K562 (cell line): ENCODE data around the gene SRCAP. TPM values are rescaled to one million over a fixed set of nuclear protein-coding genes. Genes with fewer than 3 reads are reported as not detected.
A peak's percentile ranks its signal among the peaks of the same experiment; 100 is the strongest.

Source experiments
- ATAC-seq: fragments of 200-7000 bp; cut with Tn5 transposase; 3 replicates; pipeline ENCODE4 v1.9.1; 2020; ENCODE audit warnings: moderate library complexity
- BruUV-seq: library from RNA; stranded (reverse); fragments of 400-500 nt; replicated peaks from 2 replicates; lab custom pipeline; 2021; lab: Mats Ljungman, UMichigan
- CTCF ChIA-PET: fragments of 300-600 bp; formaldehyde crosslinking; extraction: SDS; loops from one replicate; lab custom pipeline; 2021; ENCODE audit warnings: low intra/inter-chr PET ratio; lab: Yijun Ruan, JAX
- POLR2A ChIA-PET: fragments of 300-600, 350-650 bp; sonication (Branson Sonifier 250); formaldehyde crosslinking; extraction: SDS; loops from one replicate; lab custom pipeline; 2021; ENCODE audit warnings: antibody characterized with exemption, inconsistent platforms; lab: Yijun Ruan, JAX
- DNase-seq, 4 experiments: peaks; one replicate each; pipeline versions ENCODE4 v3.0.0 to v3.0.0-alpha.2; 2011 to 2018; ENCODE audit warnings: low spot score in 3 of 4, mixed read lengths in 3 of 4; ENCODE audit errors: extremely low read depth in 1 of 4
- FAIRE-seq: peaks from 2 replicates; lab custom pipeline; 2011; peaks lifted over from hg19 to GRCh38; lab: Jason Lieb, UNC
- H2AFZ ChIP-seq: 2 replicates; pipeline ENCODE4 v1.6.0; 2011; ENCODE audit warnings: low read depth, low read length, control low read depth, inconsistent platforms
- H3K27ac ChIP-seq: fragments of 200-600 bp; 3 replicates; pipeline ENCODE4 v1.8.0; 2011; ENCODE audit warnings: low read depth, mild to moderate bottlenecking, control low read depth, inconsistent platforms, low read length, moderate library complexity, mixed read lengths; ENCODE audit errors: extremely low read depth
- H3K27me3 ChIP-seq, 2 experiments: fragments of 300-600 bp in 1 of 2; 2 replicates in 1 of 2; 3 replicates in 1 of 2; pipeline versions ENCODE4 v1.6.0 to v1.8.0; 2011; ENCODE audit warnings: inconsistent platforms in 2 of 2, low read length in 2 of 2, mild to moderate bottlenecking in 1 of 2, mixed read lengths in 1 of 2, moderate library complexity in 1 of 2; ENCODE audit not compliant: control insufficient read depth in 2 of 2, insufficient read depth in 2 of 2
- H3K36me3 ChIP-seq: fragments of 300-600 bp; 3 replicates; pipeline ENCODE4 v1.8.0; 2011; ENCODE audit warnings: mild to moderate bottlenecking, low read length, inconsistent platforms; ENCODE audit not compliant: control insufficient read depth, insufficient read depth
- H3K4me1 ChIP-seq, 2 experiments: fragments of 200-600 bp in 1 of 2; replicated peaks in 1 of 2; 2 replicates in 1 of 2; 3 replicates in 1 of 2; pipeline versions ENCODE4 v1.5.1 to v1.8.0; 2011; ENCODE audit warnings: inconsistent platforms in 2 of 2, low read length in 2 of 2, mild to moderate bottlenecking in 1 of 2, mixed read lengths in 1 of 2, moderate library complexity in 1 of 2; ENCODE audit not compliant: control insufficient read depth in 2 of 2, insufficient read depth in 2 of 2
- H3K4me2 ChIP-seq: 2 replicates; pipeline ENCODE4 v1.6.1; 2011; ENCODE audit warnings: low read length, control low read depth, inconsistent platforms, mixed read lengths; ENCODE audit not compliant: insufficient read depth
- H3K4me3 ChIP-seq: fragments of 200-600 bp; sonication (generic), shearing (Covaris generic); 2 replicates; pipeline ENCODE4 v1.5.1; 2016; ENCODE audit warnings: control low read depth, inconsistent platforms
- H3K79me2 ChIP-seq: fragments of 200-600 bp; 3 replicates; pipeline ENCODE4 v1.8.0; 2011; ENCODE audit warnings: low read length, inconsistent platforms; ENCODE audit not compliant: control insufficient read depth, insufficient read depth
- H3K9ac ChIP-seq, 2 experiments: 2 replicates each; pipeline versions ENCODE4 v1.6.0 to v1.6.1; 2011; ENCODE audit warnings: low read depth in 2 of 2, low read length in 2 of 2, control low read depth in 1 of 2, inconsistent platforms in 1 of 2, mild to moderate bottlenecking in 1 of 2, mixed read lengths in 1 of 2; ENCODE audit not compliant: insufficient read depth in 1 of 2
- H3K9me1 ChIP-seq: one replicate; pipeline ENCODE4 v1.6.0; 2011; ENCODE audit warnings: inconsistent platforms, mild to moderate bottlenecking, low read length, moderate library complexity; ENCODE audit not compliant: control insufficient read depth, insufficient read depth
- H3K9me3 ChIP-seq: replicated peaks from 2 replicates; pipeline ENCODE4 v1.5.1; 2011; ENCODE audit warnings: low read depth, low read length, inconsistent platforms; ENCODE audit not compliant: control insufficient read depth, insufficient read depth
- H4K20me1 ChIP-seq: replicated peaks from 2 replicates; pipeline ENCODE4 v1.6.1; 2011; ENCODE audit warnings: low read length, inconsistent platforms, mixed read lengths; ENCODE audit not compliant: control insufficient read depth, insufficient read depth
- RBFOX2 ChIP-seq: fragments of 200-400 bp; formaldehyde crosslinking; IDR thresholded peaks from 2 replicates; pipeline ENCODE4 v1.6.1; 2017; ENCODE audit warnings: low read depth, mild to moderate bottlenecking, low read length, moderate library complexity
- SRF ChIP-seq, 2 experiments: fragments of 250-450, 450-650 bp in 1 of 2; sonication (Bioruptor Pico) in 1 of 2; sonication (generic) in 1 of 2; formaldehyde crosslinking; IDR thresholded peaks; 2 replicates each; pipeline versions ENCODE4 v1.5.0 to v1.5.1; 2020 to 2022; ENCODE audit warnings: mild to moderate bottlenecking in 1 of 2, missing genetic modification reagents in 1 of 2
- ZNF239 ChIP-seq: fragments of 250-450 bp; sonication (Bioruptor Pico); IDR thresholded peaks from 2 replicates; pipeline ENCODE4 v1.4.0; 2020; ENCODE audit warnings: mild to moderate bottlenecking
- WGBS: fragments of 100-300 bp; shearing (Covaris generic); methylation state at CpG from one replicate; pipeline ENCODE4 v1.1.6; 2016; ENCODE audit warnings: low coverage, mixed read lengths; ENCODE audit not compliant: insufficient coverage; ENCODE audit errors: missing lambda C conversion rate; 5-methylcytosine and 5-hydroxymethylcytosine counted together
- in situ Hi-C: fragments of 300-500 bp; cut with MboI; formaldehyde crosslinking; loops from 4 replicates; pipeline ENCODE4 v1.15.0; 2018; ENCODE audit warnings: inconsistent platforms, mixed read lengths
- intact Hi-C: fragments of 100-400 bp; cut with micrococcal nuclease; formaldehyde crosslinking; loops from 2 replicates; pipeline ENCODE4 v1.14.2; 2022
- polyA plus RNA-seq, 8 experiments: library from polyadenylated mRNA; depleted of rRNA in 4 of 8; stranded (reverse) in 5 of 8; unstranded in 3 of 8; fragments of >200 nt; fragmentation: Nextera tagmentation in 2 of 8; fragmentation: Illumina TruSeq in 1 of 8; extraction: Ambion mirVana in 2 of 8; extraction: Trizol in 1 of 8; gene quantifications; 2 replicates each; pipeline versions ENCODE4 v1.2.1 to v1.2.3, GENCODE V29; 2011 to 2014; ENCODE audit warnings: inconsistent platforms in 1 of 8, missing spikeins in 1 of 8
- total RNA-seq, 7 experiments: library from RNA; depleted of rRNA in 6 of 7; stranded (reverse); fragments of >200 nt in 6 of 7; fragmentation: Illumina TruSeq in 2 of 7; extraction: Trizol in 2 of 7; gene quantifications; 2 replicates each; pipeline versions ENCODE4 v1.2.1 to v1.2.3, GENCODE V29; 2011 to 2021; ENCODE audit warnings: low replicate concordance in 1 of 7
- TF ChIP-seq, protein P1 (sequence below): fragments of 450-650 bp; IDR thresholded peaks from 2 replicates; pipeline ENCODE4 v1.6.1; 2016

Gene SRCAP
- total and polyA plus RNA-seq, 9 of the 15 experiments (the other 6 are each of a cell fraction or from before 2014, with no cell fraction given), result 0.21 to 62.6 (median 5.8) TPM

DNA sequence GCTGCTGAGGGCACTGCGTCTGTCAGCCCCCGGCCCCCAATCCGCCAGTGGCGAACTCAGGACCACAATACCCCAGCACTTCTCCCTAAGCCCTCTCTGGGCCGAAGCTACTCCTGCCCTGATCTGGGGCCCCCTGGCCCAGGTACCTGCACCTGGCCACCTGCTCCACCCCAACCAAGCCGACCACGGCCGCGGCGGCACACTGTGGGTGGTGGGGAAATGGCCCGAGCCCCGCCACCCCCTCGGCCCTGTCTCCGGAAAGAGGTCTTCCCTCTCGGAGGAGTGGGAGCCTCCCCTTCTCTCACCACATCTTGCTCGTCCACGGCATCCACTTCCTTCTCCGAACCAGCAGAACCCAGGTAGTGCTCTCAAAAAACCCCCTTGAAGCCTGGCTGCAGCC lies 44.1 kb upstream of the SRCAP start:
- H3K4me3 ChIP-seq, result no peak overlapping the region
- no peaks in the 10 kb centered on the region for H4K20me1 ChIP-seq
- intact Hi-C loops (loop anchor here (5.0 to 10.0 kb wide), 4 partner anchors 160 to 590 kb away; partner anchors contain the start of genes ALDOA, FBXL19, TBX6 and YPEL3), in situ Hi-C loops (no loop called here)
- no peaks in the 10 kb centered on the region for H3K9me1 ChIP-seq
- peak; percentile 45; the same call in 1 of the 2 replicates for TF ChIP-seq RBFOX2
- TF ChIP-seq, protein P1, sequence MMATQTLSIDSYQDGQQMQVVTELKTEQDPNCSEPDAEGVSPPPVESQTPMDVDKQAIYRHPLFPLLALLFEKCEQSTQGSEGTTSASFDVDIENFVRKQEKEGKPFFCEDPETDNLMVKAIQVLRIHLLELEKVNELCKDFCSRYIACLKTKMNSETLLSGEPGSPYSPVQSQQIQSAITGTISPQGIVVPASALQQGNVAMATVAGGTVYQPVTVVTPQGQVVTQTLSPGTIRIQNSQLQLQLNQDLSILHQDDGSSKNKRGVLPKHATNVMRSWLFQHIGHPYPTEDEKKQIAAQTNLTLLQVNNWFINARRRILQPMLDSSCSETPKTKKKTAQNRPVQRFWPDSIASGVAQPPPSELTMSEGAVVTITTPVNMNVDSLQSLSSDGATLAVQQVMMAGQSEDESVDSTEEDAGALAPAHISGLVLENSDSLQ, result no peak
- POLR2A ChIA-PET, result no interaction called here
- peaks cover 48% of the 10 kb centered on the region for H3K36me3 ChIP-seq
- FAIRE-seq (no peak), ATAC-seq (no peak), DNase-seq (no peak)
- 92% methylated on average over 18 of the region's 18 CpGs for WGBS
- H3K9ac ChIP-seq, result no peak overlapping the region
- H3K4me1 ChIP-seq, result peaks cover 18 to 58% of the 10 kb centered on the region in 2 experiments; a peak in 4 of 5 replicates
- peaks cover 25% of the 10 kb centered on the region for H3K79me2 ChIP-seq
- no peak overlapping the region for H3K27ac ChIP-seq
- no peaks in the 10 kb centered on the region for H3K27me3 ChIP-seq
- no peak overlapping the region for H3K4me2 ChIP-seq
- H2AFZ ChIP-seq, result no peak overlapping the region
- no peaks in the 10 kb centered on the region; the same call in 1 of the 2 replicates for H3K9me3 ChIP-seq
- no TSS peak for BruUV-seq
- CTCF ChIA-PET, result no interaction called here

- ATAC-seq (no peak), FAIRE-seq (no peak), DNase-seq (no peak)
- H3K27ac ChIP-seq, result no peak overlapping the region
- no peak overlapping the region for H3K4me2 ChIP-seq
- peaks cover 56% of the 10 kb centered on the region for H3K36me3 ChIP-seq
- intact Hi-C loops, result loop anchor here (5.0 to 10.0 kb wide), 4 partner anchors 159 to 591 kb away; partner anchors contain the start of genes ALDOA, FBXL19, TBX6 and YPEL3
- no peak for TF ChIP-seq SRF (CRISPR knock-in tag; IDR thresholded peaks at IDR 0.05)
- TF ChIP-seq ZNF239 (CRISPR knock-in tag), result 0 out of 2 replicates have a peak, but pooled peaks have one; percentile 6
- TF ChIP-seq RBFOX2, result peak; percentile 33; the same call in 1 of the 2 replicates
- no peak overlapping the region; a peak in 1 of 4 replicates for H3K9ac ChIP-seq
- POLR2A ChIA-PET, result no interaction called here
- no peaks in the 10 kb centered on the region for H4K20me1 ChIP-seq
- CTCF ChIA-PET, result no interaction called here
- WGBS, result 93% methylated on average over 12 of the region's 12 CpGs
- H3K27me3 ChIP-seq, result no peaks in the 10 kb centered on the region
- peaks cover under 1% of the 10 kb centered on the region for H3K9me1 ChIP-seq
- BruUV-seq, result no TSS peak
- no peak overlapping the region for H3K4me3 ChIP-seq
- peaks cover 22 to 60% of the 10 kb centered on the region in 2 experiments; a peak in 4 of 5 replicates for H3K4me1 ChIP-seq
- no peaks in the 10 kb centered on the region for H3K9me3 ChIP-seq
- H3K79me2 ChIP-seq, result peaks cover 35% of the 10 kb centered on the region
- H2AFZ ChIP-seq, result no peak overlapping the region
- in situ Hi-C loops, result no loop called here
Observed at GRCh38 chr16:30655815-30656347, 43.1 kb upstream of the SRCAP start.
